WERI-Rb-1 (cell line): ENCODE measurements around the gene MCM3AP.

Experiments used
- DNase-seq: peaks from one replicate; pipeline ENCODE4 v3.0.0-alpha.2; 2020
- H3K27ac ChIP-seq: fragments of 250-450 bp; sonication (Bioruptor Pico); 2 replicates; pipeline ENCODE4 v1.5.1; 2020; ENCODE audit warnings: mild to moderate bottlenecking, moderate library complexity
- H3K27me3 ChIP-seq: fragments of 250-450 bp; sonication (Bioruptor Pico); 2 replicates; pipeline ENCODE4 v1.5.1; 2021; ENCODE audit warnings: mild to moderate bottlenecking, low read depth, moderate library complexity; ENCODE audit not compliant: insufficient read depth, severe bottlenecking
- H3K36me3 ChIP-seq: fragments of 250-450 bp; sonication (Bioruptor Pico); 2 replicates; pipeline ENCODE4 v1.5.1; 2020; ENCODE audit warnings: mild to moderate bottlenecking, moderate library complexity
- H3K4me3 ChIP-seq: 2 replicates; pipeline ENCODE4 v1.5.1; 2011; ENCODE audit warnings: low read depth, mild to moderate bottlenecking, control low read depth, low read length
- H3K9me3 ChIP-seq: fragments of 250-450 bp; sonication (Bioruptor Pico); 2 replicates; pipeline ENCODE4 v1.5.1; 2021; ENCODE audit warnings: mild to moderate bottlenecking, moderate library complexity; ENCODE audit not compliant: severe bottlenecking
- TF ChIP-seq, protein P1 (sequence below): IDR thresholded peaks from 2 replicates; pipeline ENCODE4 v1.5.1; 2011; ENCODE audit warnings: low read depth, mild to moderate bottlenecking, control low read depth, inconsistent platforms, low read length

MCM3AP gene

DNA sequence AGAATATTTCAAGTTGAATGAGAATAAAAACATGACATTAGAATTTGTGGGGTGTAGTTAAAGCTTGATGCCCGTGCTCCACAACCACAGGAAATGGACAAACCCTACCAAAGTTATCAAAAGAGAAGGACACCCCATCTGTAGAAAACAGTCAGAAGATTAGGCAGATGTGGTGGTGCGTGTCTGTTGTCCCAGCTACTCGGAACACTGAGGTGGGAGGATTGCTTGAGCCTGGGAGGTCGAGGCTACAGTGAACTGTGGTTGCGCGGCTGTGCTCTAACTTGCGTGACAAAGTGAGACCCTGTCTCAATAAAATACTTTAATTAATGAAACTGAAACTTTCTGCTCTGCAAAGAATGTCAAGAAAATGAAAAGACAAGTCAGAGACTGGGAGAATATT lies 99.7 kb downstream of the MCM3AP start:
- DNase-seq = no peak
- H3K4me3 ChIP-seq = no peak overlapping the region
- TF ChIP-seq, protein P1, sequence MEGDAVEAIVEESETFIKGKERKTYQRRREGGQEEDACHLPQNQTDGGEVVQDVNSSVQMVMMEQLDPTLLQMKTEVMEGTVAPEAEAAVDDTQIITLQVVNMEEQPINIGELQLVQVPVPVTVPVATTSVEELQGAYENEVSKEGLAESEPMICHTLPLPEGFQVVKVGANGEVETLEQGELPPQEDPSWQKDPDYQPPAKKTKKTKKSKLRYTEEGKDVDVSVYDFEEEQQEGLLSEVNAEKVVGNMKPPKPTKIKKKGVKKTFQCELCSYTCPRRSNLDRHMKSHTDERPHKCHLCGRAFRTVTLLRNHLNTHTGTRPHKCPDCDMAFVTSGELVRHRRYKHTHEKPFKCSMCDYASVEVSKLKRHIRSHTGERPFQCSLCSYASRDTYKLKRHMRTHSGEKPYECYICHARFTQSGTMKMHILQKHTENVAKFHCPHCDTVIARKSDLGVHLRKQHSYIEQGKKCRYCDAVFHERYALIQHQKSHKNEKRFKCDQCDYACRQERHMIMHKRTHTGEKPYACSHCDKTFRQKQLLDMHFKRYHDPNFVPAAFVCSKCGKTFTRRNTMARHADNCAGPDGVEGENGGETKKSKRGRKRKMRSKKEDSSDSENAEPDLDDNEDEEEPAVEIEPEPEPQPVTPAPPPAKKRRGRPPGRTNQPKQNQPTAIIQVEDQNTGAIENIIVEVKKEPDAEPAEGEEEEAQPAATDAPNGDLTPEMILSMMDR = no peak
- H3K27me3 ChIP-seq = no peaks in the 10 kb centered on the region
- no peak overlapping the region for H3K27ac ChIP-seq
- no peaks in the 10 kb centered on the region for H3K9me3 ChIP-seq
- peaks cover 17% of the 10 kb centered on the region for H3K36me3 ChIP-seq
